HFFc6 (cell line): ENCODE measurements around the gene PHLDB2. TPM values are rescaled to one million over a fixed set of nuclear protein-coding genes. Genes with fewer than 3 reads are reported as not detected.

Experiments
- DNase-seq: peaks from one replicate; pipeline ENCODE4 v3.0.0-alpha.2; 2018
- H3K27ac Mint-ChIP-seq: 2 replicates; pipeline ENCODE4 v1.8.0; 2020; ENCODE audit warnings: mild to moderate bottlenecking, mixed read lengths
- H3K27me3 Mint-ChIP-seq: 2 replicates; pipeline ENCODE4 v1.8.0; 2021; ENCODE audit warnings: mild to moderate bottlenecking, moderate library complexity, mixed read lengths; ENCODE audit not compliant: insufficient read depth
- H3K36me3 Mint-ChIP-seq: 2 replicates; pipeline ENCODE4 v1.8.0; 2021; ENCODE audit warnings: low read depth, mixed read lengths
- H3K4me1 Mint-ChIP-seq: 2 replicates; pipeline ENCODE4 v1.8.0; 2020; ENCODE audit warnings: low read depth, mixed read lengths
- H3K4me3 Mint-ChIP-seq: 2 replicates; pipeline ENCODE4 v1.8.0; 2020; ENCODE audit warnings: mild to moderate bottlenecking, moderate library complexity, mixed read lengths
- H3K9me3 Mint-ChIP-seq: 2 replicates; pipeline ENCODE4 v1.8.0; 2020; ENCODE audit warnings: mild to moderate bottlenecking, mixed read lengths
- total RNA-seq, 6 experiments: library from RNA; stranded (reverse); fragmentation: NEBNext Ultra II Directional; extraction: Animal tissue kit (Norgen Biotek cat#: 25700); gene quantifications; 2 replicates in 1 of 6; 3 replicates in 5 of 6; pipeline ENCODE4 v1.2.3, GENCODE V29; 2021
- TF ChIP-seq, protein P1 (sequence below): fragments of 200-600 bp; sonication (generic); IDR thresholded peaks from 2 replicates; pipeline ENCODE4 v1.5.0; 2021; ENCODE audit warnings: antibody characterized with exemption, mild to moderate bottlenecking

Gene PHLDB2
- total RNA-seq, 6 experiments from 2014 or later, result 35.4 to 55.9 (median 37.6) TPM

GRCh38 chr3:111929484-111929883 is 70.4 kb downstream of the PHLDB2 start:
- Mint-ChIP-seq H3K27ac (no peak overlapping the region), H3K4me1 (peaks cover 33% of the 10 kb centered on the region), H3K27me3 (peaks cover 2% of the 10 kb centered on the region; the same call in 1 of the 2 replicates), H3K9me3 (no peaks in the 10 kb centered on the region), H3K4me3 (no peak overlapping the region), H3K36me3 (peaks cover 50% of the 10 kb centered on the region)
- DNase-seq, result no peak
- TF ChIP-seq, protein P1, sequence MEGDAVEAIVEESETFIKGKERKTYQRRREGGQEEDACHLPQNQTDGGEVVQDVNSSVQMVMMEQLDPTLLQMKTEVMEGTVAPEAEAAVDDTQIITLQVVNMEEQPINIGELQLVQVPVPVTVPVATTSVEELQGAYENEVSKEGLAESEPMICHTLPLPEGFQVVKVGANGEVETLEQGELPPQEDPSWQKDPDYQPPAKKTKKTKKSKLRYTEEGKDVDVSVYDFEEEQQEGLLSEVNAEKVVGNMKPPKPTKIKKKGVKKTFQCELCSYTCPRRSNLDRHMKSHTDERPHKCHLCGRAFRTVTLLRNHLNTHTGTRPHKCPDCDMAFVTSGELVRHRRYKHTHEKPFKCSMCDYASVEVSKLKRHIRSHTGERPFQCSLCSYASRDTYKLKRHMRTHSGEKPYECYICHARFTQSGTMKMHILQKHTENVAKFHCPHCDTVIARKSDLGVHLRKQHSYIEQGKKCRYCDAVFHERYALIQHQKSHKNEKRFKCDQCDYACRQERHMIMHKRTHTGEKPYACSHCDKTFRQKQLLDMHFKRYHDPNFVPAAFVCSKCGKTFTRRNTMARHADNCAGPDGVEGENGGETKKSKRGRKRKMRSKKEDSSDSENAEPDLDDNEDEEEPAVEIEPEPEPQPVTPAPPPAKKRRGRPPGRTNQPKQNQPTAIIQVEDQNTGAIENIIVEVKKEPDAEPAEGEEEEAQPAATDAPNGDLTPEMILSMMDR, result no peak

DNA sequence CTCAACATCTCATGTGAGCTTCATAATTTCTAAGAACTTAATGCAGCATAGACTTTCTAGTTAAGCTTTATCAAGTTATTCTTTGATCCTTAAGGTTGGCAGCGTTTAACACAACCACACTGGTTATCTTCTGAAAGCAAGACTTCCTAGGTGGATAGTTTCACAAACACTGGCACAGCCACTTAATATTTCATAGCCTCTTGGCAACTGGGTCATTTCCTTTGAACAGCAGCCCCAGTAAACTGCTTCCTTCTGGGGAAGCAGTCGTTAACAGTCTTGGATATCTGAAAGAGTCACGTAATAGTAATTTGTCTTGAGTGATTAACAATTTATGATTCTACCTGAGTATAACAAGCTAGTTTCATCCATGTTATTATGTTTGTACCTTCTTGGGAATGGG is 73.9 kb downstream of the PHLDB2 start:
- no peak for DNase-seq
- peak overlapping the region; percentile 76 for H3K27ac Mint-ChIP-seq
- TF ChIP-seq, protein P1, result no peak

GRCh38 chr3:111936191-111936841 is 77.3 kb downstream of the PHLDB2 start:
- TF ChIP-seq, protein P1, result no peak
- H3K4me1 Mint-ChIP-seq, result peaks cover 77% of the 10 kb centered on the region
- H3K9me3 Mint-ChIP-seq, result no peaks in the 10 kb centered on the region
- H3K27me3 Mint-ChIP-seq, result no peaks in the 10 kb centered on the region; the same call in 1 of the 2 replicates
- DNase-seq, result peak; percentile 74
- peaks cover 51% of the 10 kb centered on the region for H3K36me3 Mint-ChIP-seq
- H3K4me3 Mint-ChIP-seq, result peak overlapping the region; percentile 70
- H3K27ac Mint-ChIP-seq, result peak overlapping the region; percentile 94

More for the DNA sequence above, 73.9 kb downstream of the PHLDB2 start:
- peaks cover 48% of the 10 kb centered on the region for H3K36me3 Mint-ChIP-seq
- H3K4me3 Mint-ChIP-seq, result no peak overlapping the region
- peaks cover 57% of the 10 kb centered on the region for H3K4me1 Mint-ChIP-seq
- no peaks in the 10 kb centered on the region; the same call in 1 of the 2 replicates for H3K27me3 Mint-ChIP-seq
- H3K9me3 Mint-ChIP-seq, result no peaks in the 10 kb centered on the region

DNA sequence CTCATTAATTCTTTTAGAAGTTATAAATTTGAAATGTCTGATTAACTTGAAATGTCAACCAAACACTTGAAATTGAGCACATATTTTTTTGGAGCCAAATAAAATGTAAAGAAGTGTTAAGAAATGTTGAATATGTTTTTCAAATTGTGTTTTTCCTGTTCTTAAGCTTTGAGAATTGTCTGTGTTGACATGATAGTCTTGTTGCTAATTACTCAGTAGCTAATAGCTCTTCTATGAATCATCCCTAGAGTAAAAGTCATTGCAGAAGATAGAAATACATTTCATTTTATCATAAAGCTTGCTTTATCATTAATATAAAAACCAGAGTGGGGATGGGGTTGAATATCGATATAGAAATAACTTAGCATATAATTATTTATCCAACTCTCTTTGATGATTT is 77.9 kb downstream of the PHLDB2 start:
- Mint-ChIP-seq H3K4me3 (peak overlapping the region; percentile 70), H3K27ac (peak overlapping the region; percentile 94), H3K27me3 (no peaks in the 10 kb centered on the region; the same call in 1 of the 2 replicates), H3K9me3 (no peaks in the 10 kb centered on the region), H3K36me3 (peaks cover 54% of the 10 kb centered on the region), H3K4me1 (peaks cover 77% of the 10 kb centered on the region)
- DNase-seq, result peak; percentile 40
- TF ChIP-seq, protein P1, result no peak

GRCh38 chr3:111937871-111938270 is 78.8 kb downstream of the PHLDB2 start:
- Mint-ChIP-seq H3K36me3 (peaks cover 49% of the 10 kb centered on the region), H3K9me3 (no peaks in the 10 kb centered on the region), H3K4me1 (peaks cover 70% of the 10 kb centered on the region), H3K27me3 (no peaks in the 10 kb centered on the region; the same call in 1 of the 2 replicates), H3K4me3 (peak overlapping the region; percentile 41; the same call in 1 of the 2 replicates), H3K27ac (peak overlapping the region; percentile 94)
- TF ChIP-seq, protein P1, result no peak
- no peak for DNase-seq
